NCI-H1105 treated with DMSO at 0.1 percent for 48 hours (cell line): Measurements from ENCODE around the gene DNAJB9.
"Not testable (repeated sequence)": the region's sequence is repeated elsewhere in the genome, so short reads cannot be mapped to it uniquely, and the experiment has no call there.

Experiments used
- DNase-seq: peaks from one replicate; lab custom pipeline; 2025; lab: John Stamatoyannopoulos, UW

Gene DNAJB9

DNA sequence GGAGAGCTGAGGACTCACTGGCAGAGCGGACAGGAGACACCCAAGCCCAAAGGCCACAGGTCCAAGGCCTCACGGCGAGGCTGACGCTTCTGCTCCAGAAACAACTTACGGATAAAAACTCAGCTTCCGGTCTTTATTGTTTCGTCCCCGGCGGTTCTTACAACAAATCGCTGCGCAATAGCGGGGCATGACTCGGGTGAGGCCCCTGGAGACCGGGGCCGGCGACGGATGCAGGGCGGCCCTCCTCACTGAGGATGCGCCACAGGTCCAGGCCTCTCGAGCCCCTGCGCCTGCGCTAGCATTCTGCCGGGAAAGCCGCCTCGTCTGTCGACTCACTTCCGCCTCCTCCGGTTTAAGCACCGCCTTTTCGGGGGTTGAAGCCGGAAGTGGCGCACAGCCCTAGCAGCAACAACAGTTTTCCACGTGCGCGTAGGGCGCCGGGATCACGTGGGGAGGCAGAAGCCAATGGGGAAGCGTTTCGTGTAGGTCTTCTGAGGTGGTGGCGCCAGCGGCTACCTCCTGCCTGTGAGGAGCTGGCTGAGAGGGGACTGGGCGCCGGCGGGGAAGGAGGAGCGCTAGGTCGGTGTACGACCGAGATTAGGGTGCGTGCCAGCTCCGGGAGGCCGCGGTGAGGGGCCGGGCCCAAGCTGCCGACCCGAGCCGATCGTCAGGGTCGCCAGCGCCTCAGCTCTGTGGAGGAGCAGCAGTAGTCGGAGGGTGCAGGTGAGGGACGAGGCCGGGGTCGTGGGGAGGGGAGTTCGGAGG, at the start of gene DNAJB9, which contains the start of gene THAP5:
Gene DNAJB9 (plus strand): TSS at position 494 of the 765 bp plus-strand sequence. CDS start 1,853 bp downstream, outside the sequence.
Gene THAP5 (minus strand): TSS at position 326 of the 765 bp plus-strand sequence. CDS start 137 bp downstream, at position 189.
- DNase-seq: peak; percentile 99

DNA sequence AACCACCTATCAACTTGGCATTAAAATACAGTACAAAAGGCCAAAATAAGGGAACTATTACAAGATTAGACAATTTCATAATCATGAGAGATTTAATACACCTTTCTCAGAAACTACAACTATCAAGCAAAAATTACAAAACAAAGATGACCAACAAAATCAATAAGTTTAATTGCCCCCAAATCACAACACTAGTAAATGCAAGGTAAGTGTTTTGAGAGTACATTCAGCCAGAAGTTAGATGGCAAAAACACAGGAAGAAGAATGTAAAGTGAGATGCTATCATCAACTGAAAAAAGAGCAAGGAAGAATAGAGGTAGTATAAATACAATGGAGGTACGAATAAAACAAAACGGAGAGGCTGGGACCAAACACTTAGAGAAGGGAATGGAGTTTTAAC, 46.9 kb upstream of the DNAJB9 start:
- no peak for DNase-seq

DNA sequence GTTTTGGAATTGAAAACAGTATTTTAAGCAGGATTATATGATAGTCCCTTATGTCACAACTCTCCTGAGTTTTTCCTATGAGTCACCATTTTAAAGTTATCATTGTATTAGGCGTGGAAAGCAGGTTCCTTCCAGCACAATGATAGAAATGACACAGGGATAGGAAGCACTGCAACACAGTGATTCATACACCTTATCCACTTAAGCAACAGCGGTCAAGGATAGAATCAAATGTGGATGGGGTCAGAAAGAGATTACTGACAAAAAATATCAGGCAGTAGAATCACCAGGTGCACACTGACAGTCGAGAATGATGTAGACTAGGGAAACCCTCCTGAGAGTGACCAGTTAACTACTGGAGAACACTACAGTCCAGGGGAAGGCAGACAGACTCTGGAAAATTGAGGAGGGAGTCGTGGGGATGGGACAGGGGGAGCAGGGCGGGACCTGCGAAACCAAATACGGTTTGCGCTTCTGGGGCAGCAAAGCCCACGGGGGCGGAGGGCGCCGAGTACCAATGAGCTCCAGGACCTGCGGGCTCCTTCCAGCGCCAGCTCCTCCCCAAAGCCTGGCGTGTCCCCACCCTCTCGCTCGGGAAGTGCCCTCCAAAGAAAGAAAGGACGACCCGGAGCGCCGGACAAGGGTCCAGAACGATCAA, 44.2 kb upstream of the DNAJB9 start:
- peak; percentile 91 for DNase-seq

DNA sequence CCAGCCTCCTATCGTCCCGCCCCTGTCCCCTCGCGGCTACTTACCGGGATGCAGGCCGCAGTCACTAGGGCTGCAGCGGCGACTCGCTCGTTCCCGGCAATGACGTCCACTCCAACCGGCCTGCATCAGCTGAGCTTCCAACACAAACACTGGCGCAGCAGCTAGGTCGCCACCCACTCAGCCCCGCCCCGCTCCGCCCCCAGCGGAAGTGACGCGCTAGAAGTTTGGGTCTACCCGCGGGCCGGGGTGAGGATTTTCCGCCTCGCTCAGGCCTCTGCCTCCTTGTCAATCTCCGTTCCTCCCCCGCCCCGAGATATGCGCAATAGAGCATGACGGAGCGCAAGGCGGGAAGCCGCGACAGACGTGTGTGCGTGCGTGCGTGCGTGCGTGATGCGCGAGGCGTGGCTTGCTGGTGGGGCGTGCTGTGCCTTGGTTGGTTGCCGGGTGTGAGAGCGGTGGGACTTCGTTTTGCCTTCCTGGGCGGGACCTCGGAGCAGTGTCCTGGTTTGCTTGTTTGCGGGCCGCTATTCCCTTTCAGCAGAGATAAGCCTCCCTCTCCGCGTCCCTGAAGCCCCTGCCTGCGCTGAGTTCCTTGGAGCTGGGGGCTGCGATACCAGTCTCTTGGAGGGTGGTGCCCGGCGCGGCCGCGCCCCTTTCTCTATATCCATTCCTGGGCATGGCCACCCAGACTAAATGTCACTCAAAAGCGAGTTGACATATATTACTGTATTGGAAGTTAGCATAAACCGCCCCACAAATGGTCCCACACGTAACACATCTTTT, 43.5 kb upstream of the DNAJB9 start, which contains the start of gene PNPLA8:
Gene PNPLA8 (minus strand): TSS at position 151 of the 783 bp plus-strand sequence. CDS start 10,644 bp downstream, outside the sequence.
- DNase-seq: peak; percentile 98

DNA sequence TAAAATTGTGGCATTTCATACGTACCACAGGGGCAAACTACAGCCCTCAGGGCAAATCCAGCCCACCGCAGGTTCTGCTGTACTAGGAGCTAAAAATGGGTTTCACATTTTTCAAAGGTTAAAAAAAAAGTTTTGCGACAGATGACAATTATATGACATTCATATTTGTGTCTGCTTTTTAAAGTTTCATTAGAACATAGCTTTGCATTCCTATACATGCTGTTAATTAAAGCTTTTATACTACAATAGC, 43.0 kb upstream of the DNAJB9 start:
- no peak for DNase-seq

DNA sequence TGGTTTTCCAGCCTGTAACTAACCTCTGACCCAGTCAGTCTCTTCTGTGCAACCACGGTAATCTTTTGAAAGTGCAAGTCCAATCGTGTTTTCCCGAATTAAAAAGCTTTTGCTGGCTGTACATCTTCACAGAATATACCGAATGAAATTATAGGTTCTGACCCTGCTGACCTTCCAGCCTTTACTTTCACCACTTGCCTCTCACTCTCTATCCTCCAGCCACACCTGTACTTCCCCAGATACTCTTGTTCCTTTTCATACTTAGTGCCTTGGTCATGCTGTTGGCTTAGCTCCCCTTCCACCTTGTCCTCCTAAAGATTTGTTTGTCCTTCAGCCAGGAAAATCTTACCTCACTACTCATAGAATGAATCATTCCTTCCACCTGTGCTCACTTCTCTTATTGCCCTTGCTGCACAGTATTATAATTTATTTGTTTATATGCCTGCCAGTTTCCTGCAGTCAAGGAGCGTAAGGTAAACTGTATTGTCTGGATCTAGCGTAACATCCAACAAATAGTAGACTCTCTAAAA, 41.4 kb upstream of the DNAJB9 start:
- DNase-seq: no peak

DNA sequence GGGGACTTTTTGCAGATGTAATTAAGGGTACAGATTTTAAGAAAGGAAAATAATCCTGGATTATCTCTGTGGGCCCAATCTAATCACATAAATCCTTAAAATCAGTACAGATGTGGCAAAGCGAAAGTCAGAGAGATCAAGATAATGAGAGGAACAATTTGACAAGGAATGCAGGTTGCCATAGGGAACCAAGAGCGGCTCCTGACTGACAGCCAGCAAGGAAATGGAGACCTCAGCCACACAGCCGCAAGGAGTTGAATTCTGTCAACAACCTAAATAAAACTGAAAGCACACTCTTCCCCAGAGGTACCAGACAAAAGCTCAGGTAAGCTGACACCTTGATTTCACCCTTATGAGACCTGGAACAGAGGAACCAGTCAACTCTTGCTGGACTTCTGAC, 40.3 kb upstream of the DNAJB9 start:
- DNase-seq: no peak

DNA sequence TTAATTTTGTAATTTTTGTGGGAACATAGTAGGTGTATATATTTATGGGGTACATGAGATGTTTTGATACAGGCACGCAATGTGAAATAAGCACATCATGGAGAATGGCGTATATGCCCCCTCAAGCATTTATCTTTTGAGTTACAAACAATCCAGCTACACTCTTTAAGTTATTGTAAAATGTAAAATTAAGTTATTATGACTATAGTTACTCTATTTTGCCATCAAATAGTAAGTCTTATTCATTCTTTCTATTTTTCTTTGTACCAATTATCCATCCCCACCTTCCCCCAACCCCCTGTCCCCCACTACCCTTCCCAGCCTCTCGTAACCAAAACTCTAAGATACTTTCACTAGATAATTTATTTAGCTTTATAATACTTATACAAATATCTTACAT, 36.0 kb upstream of the DNAJB9 start:
- DNase-seq: no peak

DNA sequence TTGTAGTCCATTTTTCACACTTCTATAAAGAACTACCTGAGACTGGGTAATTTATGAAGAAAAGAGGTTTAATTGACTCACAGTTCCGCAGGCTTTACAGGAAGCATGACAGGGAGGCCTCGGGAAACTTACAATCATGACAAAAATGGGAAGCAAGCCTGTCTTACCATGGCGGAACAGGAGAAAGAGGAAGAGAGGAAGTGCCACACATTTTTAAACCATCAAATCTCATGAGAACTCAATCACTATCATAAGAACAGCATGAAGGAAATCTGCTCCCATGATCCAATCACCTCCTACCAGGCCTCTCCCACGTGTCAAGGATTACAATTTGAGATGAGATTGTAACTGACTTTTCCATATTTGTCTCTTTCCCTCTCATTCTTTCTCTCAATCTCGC, 34.4 kb upstream of the DNAJB9 start:
- no peak for DNase-seq

DNA sequence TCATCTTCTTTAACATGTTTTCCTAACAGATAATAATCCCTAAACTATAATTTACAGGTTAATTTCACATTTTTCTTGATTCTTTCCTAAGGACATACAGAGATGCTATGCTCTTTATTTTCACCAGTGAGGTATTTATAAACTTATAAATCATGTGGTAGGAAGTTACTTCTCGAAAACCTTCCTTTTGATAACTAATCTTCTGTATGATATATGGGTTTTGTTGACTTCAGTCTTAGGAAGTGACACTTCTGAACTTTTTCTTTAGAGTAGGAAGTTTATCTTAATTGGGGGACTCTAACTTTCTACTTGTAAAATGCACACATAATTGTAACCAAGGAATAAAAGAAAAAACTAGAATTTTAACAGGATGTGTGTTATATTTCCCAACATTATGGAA, 33.9 kb upstream of the DNAJB9 start:
- DNase-seq: no peak

DNA sequence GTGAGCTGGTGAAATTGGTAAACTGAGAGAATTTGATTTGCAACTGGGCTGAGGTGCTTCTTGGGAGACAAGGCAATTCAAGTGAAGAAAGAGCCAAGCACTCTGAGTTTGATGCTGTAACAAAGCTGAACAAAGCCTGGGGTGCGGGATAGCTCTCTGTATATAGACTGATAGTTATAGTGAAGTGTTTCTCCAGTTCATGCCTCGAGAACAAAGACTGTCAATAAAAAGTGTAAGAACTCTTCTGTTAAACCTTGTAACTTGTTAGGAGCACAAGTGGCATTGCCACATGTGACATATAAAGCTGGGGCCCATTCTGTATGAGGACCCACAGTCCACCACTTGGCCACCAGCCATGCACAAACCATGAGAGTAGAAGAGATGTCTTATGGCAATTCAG, 32.4 kb upstream of the DNAJB9 start:
- DNase-seq: no peak

DNA sequence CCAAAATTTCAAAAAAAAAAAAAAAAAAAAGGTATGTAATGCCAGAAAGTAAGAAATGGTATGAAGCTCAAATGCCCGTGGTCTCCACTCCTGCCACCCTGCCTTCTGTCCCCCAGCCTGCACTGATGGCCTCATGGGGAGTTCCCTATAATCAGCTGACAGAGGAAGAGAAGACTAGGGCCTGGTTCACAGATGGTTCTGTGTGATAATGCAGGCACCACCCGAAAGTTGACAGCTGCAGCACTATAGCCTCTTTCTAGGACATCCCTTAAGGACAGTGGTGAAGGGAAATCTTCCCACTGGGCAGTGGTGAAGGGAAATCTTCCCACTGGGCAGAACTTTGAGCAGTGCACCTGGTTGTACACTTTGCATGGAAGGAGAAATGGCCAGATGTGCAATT, 31.4 kb upstream of the DNAJB9 start:
- DNase-seq: not testable (repeated sequence)

DNA sequence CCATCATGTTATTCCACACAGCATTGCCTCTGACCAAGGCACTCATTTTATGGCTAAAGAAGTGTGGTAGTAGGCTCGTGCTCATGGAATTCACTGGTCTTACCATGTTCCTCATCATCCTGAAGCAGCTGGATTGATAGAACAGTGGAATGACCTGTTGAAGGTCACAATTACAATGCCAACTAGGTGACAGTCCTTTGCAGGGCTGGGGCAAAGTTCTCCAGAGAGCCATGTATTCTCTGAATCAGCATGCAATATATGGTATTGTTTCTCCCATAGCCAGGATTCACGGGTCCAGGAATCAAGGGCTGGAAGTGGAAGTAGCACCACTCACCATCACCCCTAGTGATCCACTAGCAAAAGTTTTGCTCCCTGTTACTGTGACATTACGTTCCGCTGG, 31.0 kb upstream of the DNAJB9 start:
- DNase-seq: not testable (repeated sequence)

DNA sequence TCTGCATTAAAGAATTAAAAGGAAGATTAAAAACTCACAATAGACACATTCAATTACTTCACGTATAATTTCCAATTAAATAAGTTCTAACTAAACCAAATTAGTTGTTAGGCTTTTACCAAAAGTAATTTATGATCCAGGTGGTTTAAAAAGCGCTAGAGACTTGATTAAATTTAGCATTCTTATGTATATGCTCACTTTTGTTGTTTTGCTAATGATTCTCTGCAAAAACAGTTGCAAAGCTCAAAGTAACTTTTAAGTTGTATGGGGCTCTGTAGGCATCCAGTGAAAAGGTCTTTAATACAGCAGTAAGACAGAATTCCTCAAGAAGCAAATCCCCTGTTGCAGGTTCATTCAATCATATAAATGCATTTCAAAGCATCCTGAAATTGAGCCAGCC, 28.2 kb upstream of the DNAJB9 start:
- DNase-seq: no peak

DNA sequence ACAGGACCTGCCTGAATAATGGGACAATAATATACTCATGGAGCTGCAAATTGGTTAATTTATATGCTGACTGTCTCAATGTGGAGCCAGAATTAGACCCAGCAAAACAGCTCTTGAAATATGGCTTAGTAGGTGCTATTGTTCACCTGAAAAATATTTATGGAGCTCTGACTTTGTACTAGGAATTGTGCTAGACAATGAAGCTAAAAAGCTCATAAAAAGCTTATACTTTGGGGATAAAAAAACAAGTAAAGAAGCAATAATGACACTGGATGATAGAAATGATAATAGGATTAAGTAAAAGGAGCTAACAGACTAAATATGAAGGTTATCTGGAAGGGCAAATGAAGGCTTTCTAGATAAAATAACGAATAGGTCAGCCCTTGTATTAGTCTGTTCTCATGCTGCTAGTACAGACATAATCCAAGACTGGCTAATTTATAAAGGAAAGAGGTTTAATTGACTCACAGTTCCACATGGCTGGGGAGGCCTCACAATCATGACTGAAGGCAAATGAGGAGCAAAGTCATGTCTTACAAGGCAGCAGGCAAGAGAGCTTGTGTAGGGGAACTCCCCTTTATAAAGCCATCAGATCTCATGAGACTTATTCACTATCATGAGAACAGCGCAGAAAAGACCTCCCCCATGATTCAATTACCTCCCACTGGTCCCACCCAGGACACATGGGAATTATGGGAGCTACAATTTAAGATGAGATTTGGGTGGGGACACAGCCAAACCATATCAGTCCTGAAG, 21.4 kb upstream of the DNAJB9 start:
- not testable (repeated sequence) for DNase-seq

DNA sequence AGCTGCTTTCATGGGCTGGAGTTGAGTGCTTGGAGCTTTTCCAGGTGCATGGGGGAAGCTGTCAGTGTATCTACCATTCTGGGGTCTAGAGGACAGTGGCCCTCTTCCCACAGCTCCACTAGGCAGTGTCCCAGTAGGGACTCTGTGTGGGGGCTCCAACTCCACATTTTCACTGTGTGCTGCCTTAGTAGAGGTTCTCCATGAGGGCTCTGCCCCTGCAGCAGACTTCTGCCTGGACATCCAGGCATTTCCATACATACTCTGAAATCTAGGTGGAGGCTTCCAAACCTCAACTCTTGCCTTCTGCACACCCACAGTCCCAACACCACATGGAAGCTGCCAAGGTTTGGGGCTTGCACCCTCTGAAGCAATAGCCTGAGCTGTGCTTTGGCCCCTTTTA, 13.0 kb upstream of the DNAJB9 start:
- DNase-seq: not testable (repeated sequence)

DNA sequence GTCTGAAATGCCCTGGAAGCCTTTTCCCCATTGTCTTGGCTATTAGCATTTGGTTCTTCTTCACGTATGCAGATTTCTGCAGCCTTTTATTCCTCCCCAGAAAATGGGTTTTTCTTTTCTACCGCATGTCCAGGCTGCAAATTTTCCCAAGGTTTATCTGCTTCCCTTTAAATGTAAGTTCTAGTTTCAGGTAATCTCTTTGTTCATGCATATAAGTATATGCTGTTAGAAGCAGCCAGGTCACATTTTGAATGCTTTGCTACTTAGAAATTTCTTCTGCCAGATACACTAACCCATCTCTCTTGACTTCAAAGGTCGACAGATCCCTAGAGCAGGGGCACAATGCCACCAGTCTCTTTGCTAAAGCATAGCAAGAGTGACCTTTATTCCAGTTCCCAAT, 12.5 kb upstream of the DNAJB9 start:
- DNase-seq: no peak

DNA sequence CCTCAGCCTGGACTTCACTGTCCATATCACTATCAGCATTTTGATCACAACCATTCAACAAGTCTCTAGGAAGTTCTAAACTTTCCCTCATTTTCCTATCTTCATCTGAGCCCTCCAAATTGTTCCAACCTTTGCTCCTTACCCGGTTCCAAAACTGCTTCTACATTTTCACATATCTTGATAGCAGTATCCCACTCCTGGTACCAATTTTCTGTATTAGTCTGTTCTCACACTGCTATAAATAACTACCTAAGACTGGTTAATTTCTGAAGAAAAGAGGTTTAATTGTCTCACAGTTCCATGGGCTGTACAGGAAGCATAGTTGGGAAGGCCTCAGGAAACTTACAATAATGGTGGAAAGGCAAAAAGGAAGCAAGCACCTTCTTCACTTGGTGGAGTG, 12.1 kb upstream of the DNAJB9 start:
- DNase-seq: no peak

DNA sequence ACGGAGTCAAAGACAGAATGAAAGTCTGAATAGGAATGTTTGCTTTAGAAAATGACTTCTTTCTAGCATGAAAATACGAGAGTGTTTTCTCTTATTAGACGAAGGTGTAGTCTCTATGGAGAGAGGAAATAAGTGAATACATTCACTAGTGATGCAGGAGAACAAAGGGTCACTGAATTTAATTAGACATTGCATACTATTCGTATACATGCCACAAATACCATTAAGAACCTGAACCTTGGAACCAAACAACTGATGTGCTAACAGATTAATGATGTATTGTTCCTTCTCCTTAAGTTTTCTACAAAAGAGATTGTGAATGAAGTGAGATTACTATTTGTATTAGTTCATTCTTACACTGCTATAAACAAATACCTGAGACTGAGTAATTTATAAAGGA, 10.4 kb upstream of the DNAJB9 start:
- DNase-seq: no peak

DNA sequence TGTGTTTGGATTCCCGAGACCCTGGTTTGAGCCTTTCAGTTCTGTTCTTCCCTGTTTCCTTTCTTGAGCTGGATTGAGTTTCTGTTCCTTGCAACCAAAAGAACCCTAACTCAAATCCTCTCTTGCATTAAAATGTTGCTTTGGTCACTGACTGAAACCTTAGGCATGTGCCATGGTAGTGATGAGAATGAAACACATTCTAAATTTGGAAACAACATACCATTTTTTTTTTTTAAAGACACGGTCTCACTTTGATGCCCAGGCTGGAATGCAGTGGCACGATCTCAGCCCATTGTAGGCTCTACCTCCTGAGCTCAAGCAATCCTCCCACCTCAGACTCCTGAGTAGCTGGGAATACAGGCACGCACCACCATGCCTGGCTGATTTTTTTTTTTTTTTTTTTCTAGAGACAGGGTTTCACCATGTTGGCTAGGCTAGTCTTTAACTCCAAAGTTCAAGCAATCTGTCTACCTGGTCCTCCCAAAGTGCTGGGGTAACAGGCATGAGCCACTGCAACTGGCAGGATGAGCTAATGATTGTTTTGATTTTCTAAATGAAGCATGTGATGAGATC, 8.5 kb upstream of the DNAJB9 start:
- DNase-seq: no peak

DNA sequence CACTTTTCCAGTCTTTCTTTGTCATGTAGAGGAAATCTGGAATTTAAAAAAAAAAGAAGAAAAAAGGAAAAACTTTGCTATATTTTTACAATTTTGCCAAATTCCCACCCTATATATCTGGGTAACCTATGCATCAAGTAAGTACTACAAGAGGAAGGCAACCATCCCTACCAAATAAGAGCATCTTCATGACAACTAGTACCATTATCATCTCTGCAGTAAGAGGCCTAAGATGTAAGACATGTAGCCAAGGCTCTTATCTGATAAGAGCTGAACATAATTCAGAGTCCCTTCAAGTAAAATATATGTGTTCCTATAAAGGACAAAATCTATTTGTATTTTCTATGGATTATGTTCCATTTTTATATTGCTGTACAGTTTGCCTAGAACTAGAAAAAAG, 3.7 kb upstream of the DNAJB9 start:
- no peak for DNase-seq
